Panc1 (cell line): Measurements from ENCODE around the gene ZNF74.

Source experiments
- CTCF ChIP-seq: fragments of 450-650 bp; IDR thresholded peaks from 2 replicates; pipeline ENCODE4 v1.5.1; 2017; ENCODE audit warnings: mild to moderate bottlenecking
- POLR2AphosphoS5 ChIP-seq: IDR thresholded peaks from 2 replicates; pipeline ENCODE4 v1.6.1; 2012; ENCODE audit warnings: mild to moderate bottlenecking, low read depth, low read length, moderate library complexity
- TF ChIP-seq, protein P1 (sequence below), 2 experiments: IDR thresholded peaks; 2 replicates each; pipeline ENCODE4 v1.6.1; 2011 to 2012; ENCODE audit warnings: low read depth in 2 of 2, control low read depth in 1 of 2, low read length in 1 of 2, mild to moderate bottlenecking in 1 of 2, moderate library complexity in 1 of 2; ENCODE audit not compliant: insufficient read depth in 1 of 2

GRCh38 chr22:20403779-20404140, 9.8 kb downstream of the ZNF74 start:
- TF ChIP-seq, protein P1, sequence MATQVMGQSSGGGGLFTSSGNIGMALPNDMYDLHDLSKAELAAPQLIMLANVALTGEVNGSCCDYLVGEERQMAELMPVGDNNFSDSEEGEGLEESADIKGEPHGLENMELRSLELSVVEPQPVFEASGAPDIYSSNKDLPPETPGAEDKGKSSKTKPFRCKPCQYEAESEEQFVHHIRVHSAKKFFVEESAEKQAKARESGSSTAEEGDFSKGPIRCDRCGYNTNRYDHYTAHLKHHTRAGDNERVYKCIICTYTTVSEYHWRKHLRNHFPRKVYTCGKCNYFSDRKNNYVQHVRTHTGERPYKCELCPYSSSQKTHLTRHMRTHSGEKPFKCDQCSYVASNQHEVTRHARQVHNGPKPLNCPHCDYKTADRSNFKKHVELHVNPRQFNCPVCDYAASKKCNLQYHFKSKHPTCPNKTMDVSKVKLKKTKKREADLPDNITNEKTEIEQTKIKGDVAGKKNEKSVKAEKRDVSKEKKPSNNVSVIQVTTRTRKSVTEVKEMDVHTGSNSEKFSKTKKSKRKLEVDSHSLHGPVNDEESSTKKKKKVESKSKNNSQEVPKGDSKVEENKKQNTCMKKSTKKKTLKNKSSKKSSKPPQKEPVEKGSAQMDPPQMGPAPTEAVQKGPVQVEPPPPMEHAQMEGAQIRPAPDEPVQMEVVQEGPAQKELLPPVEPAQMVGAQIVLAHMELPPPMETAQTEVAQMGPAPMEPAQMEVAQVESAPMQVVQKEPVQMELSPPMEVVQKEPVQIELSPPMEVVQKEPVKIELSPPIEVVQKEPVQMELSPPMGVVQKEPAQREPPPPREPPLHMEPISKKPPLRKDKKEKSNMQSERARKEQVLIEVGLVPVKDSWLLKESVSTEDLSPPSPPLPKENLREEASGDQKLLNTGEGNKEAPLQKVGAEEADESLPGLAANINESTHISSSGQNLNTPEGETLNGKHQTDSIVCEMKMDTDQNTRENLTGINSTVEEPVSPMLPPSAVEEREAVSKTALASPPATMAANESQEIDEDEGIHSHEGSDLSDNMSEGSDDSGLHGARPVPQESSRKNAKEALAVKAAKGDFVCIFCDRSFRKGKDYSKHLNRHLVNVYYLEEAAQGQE (IDR thresholded peaks at IDR 0.05; ENCODE audit: insufficient read depth in 1 of 2, low read depth in 2 of 2, low read length in 1 of 2): no peak
- no peak for TF ChIP-seq CTCF
- TF ChIP-seq POLR2AphosphoS5: no peak
